ENCODE measurements around the gene C6orf136. TPM values are rescaled to one million over a fixed set of nuclear protein-coding genes. Genes with fewer than 3 reads are reported as not detected.

The C6orf136 gene
- total and polyA plus RNA-seq, 2 experiments from 2014 or later: 2.4 to 8.6 TPM

GRCh38 chr6:30617565-30618269, 29.2 kb upstream of the C6orf136 start, which contains the start of gene MRPS18B:
MRPS18B (plus strand) TSS chr6:30617840; CDS start chr6:30617866, 26 bp downstream.
- DNase-seq: peak; percentile 99
- Histone ChIP-seq H3K27ac (peak within 1 kb of the TSS; percentile 98), H3K9me2 (ENCODE audit: insufficient read depth) (no peaks in the 10 kb centered on the region), H3K4me3 (peak within 1 kb of the TSS; percentile 99), H3K9me3 (ENCODE audit: low read depth) (no peaks in the 10 kb centered on the region), H2AFZ (peak within 1 kb of the TSS; percentile 88), H3F3A (ENCODE audit: insufficient read depth) (peaks cover 41% of the 10 kb centered on the region), H3K36me3 (ENCODE audit: low read depth) (peaks cover 30% of the 10 kb centered on the region), H3K79me2 (ENCODE audit: insufficient read depth) (peaks cover 66% of the 10 kb centered on the region), H3K4me1 (ENCODE audit: insufficient read depth) (peaks cover 30% of the 10 kb centered on the region), H3K9ac (peak within 1 kb of the TSS; percentile 100), H3K4me2 (ENCODE audit: unreplicated experiment) (peak within 1 kb of the TSS; percentile 95), H4K20me1 (ENCODE audit: insufficient read depth) (no peaks in the 10 kb centered on the region), H3K27me3 (replicated peaks; ENCODE audit: insufficient read depth) (no peaks in the 10 kb centered on the region)
- in situ Hi-C loops (cut with MboI): no loop called here
- TF ChIP-seq EZH2 (IDR thresholded peaks at IDR 0.05; ENCODE audit: insufficient read depth, poor library complexity, severe bottlenecking) (no peak), EZH2phosphoT487 (IDR thresholded peaks at IDR 0.05; ENCODE audit: insufficient read depth, low read depth) (no peak)
- 1% methylated on average over 34 of the region's 34 CpGs for WGBS, 2 experiments (ENCODE audit: low coverage in 1 of 2, low lambda C conversion rate in 2 of 2, missing lambda C conversion rate in 2 of 2)

- Histone ChIP-seq H3K9me2 (ENCODE audit: insufficient read depth) (no peaks in the 10 kb centered on the region), H3K4me3 (peak overlapping the region; percentile 99), H3K4me2 (ENCODE audit: unreplicated experiment) (peak overlapping the region; percentile 91), H4K20me1 (ENCODE audit: insufficient read depth) (no peaks in the 10 kb centered on the region), H3K36me3 (ENCODE audit: low read depth) (peaks cover 36% of the 10 kb centered on the region), H3K27me3 (replicated peaks; ENCODE audit: insufficient read depth) (no peaks in the 10 kb centered on the region), H3F3A (ENCODE audit: insufficient read depth) (peaks cover 40% of the 10 kb centered on the region), H3K9ac (peak overlapping the region; percentile 100), H3K4me1 (ENCODE audit: insufficient read depth) (peaks cover 24% of the 10 kb centered on the region), H3K27ac (peak overlapping the region; percentile 98), H3K9me3 (ENCODE audit: low read depth) (no peaks in the 10 kb centered on the region), H3K79me2 (ENCODE audit: insufficient read depth) (peaks cover 70% of the 10 kb centered on the region), H2AFZ (peak overlapping the region; percentile 88)
- DNase-seq: peak; percentile 63
- TF ChIP-seq EZH2 (IDR thresholded peaks at IDR 0.05; ENCODE audit: insufficient read depth, poor library complexity, severe bottlenecking) (no peak), EZH2phosphoT487 (IDR thresholded peaks at IDR 0.05; ENCODE audit: insufficient read depth, low read depth) (no peak)
- 12 to 15% methylated on average over 8 of the region's 8 CpGs for WGBS, 2 experiments (ENCODE audit: low coverage in 1 of 2, low lambda C conversion rate in 2 of 2, missing lambda C conversion rate in 2 of 2)
- in situ Hi-C loops (cut with MboI): no loop called here
Measured at GRCh38 chr6:30618270-30618797, 28.6 kb upstream of the C6orf136 start.

- TF ChIP-seq EZH2phosphoT487 (IDR thresholded peaks at IDR 0.05; ENCODE audit: insufficient read depth, low read depth) (no peak), EZH2 (IDR thresholded peaks at IDR 0.05; ENCODE audit: insufficient read depth, poor library complexity, severe bottlenecking) (no peak)
Measured at GRCh38 chr6:30619561-30619960, 27.4 kb upstream of the C6orf136 start.

GRCh38 chr6:30625511-30625910, 21.4 kb upstream of the C6orf136 start:
- Histone ChIP-seq H3K27ac (no peak overlapping the region), H3K9me2 (ENCODE audit: insufficient read depth) (no peaks in the 10 kb centered on the region), H3K79me2 (ENCODE audit: insufficient read depth) (peaks cover 38% of the 10 kb centered on the region), H3K4me2 (ENCODE audit: unreplicated experiment) (no peak overlapping the region), H3K4me3 (no peak overlapping the region), H2AFZ (no peak overlapping the region), H3K9me3 (ENCODE audit: low read depth) (no peaks in the 10 kb centered on the region), H3K4me1 (ENCODE audit: insufficient read depth) (no peaks in the 10 kb centered on the region; the same call in 1 of the 2 replicates), H3K36me3 (ENCODE audit: low read depth) (peaks cover 23% of the 10 kb centered on the region), H4K20me1 (ENCODE audit: insufficient read depth) (no peaks in the 10 kb centered on the region), H3F3A (ENCODE audit: insufficient read depth) (peaks cover 36% of the 10 kb centered on the region), H3K27me3 (replicated peaks; ENCODE audit: insufficient read depth) (no peaks in the 10 kb centered on the region), H3K9ac (no peak overlapping the region)
- DNase-seq: no peak
- 93 to 94% methylated on average over 8 of the region's 8 CpGs for WGBS, 2 experiments (ENCODE audit: low coverage in 1 of 2, low lambda C conversion rate in 2 of 2, missing lambda C conversion rate in 2 of 2)
- no peak for TF ChIP-seq EZH2phosphoT487 (IDR thresholded peaks at IDR 0.05; ENCODE audit: insufficient read depth, low read depth)
- no peak for TF ChIP-seq EZH2 (IDR thresholded peaks at IDR 0.05; ENCODE audit: insufficient read depth, poor library complexity, severe bottlenecking)
- in situ Hi-C loops (cut with MboI): no loop called here

More at GRCh38 chr6:30619561-30619960, 27.4 kb upstream of the C6orf136 start:
- H4K20me1 ChIP-seq (ENCODE audit: insufficient read depth): no peaks in the 10 kb centered on the region
- in situ Hi-C loops (cut with MboI): no loop called here
- no peak overlapping the region for H3K4me3 ChIP-seq
- no peak overlapping the region for H3K9ac ChIP-seq
- H3K9me3 ChIP-seq (ENCODE audit: low read depth): no peaks in the 10 kb centered on the region
- peaks cover 58% of the 10 kb centered on the region for H3K79me2 ChIP-seq (ENCODE audit: insufficient read depth)
- DNase-seq: no peak
- peaks cover 12% of the 10 kb centered on the region for H3K4me1 ChIP-seq (ENCODE audit: insufficient read depth)
- peaks cover 37% of the 10 kb centered on the region for H3F3A ChIP-seq (ENCODE audit: insufficient read depth)
- no peaks in the 10 kb centered on the region for H3K9me2 ChIP-seq (ENCODE audit: insufficient read depth)
- no peak overlapping the region for H3K27ac ChIP-seq
- 98 to 99% methylated on average over 11 of the region's 11 CpGs for WGBS, 2 experiments (ENCODE audit: low coverage in 1 of 2, low lambda C conversion rate in 2 of 2, missing lambda C conversion rate in 2 of 2)
- no peak overlapping the region for H2AFZ ChIP-seq
- H3K27me3 ChIP-seq (replicated peaks; ENCODE audit: insufficient read depth): no peaks in the 10 kb centered on the region
- H3K4me2 ChIP-seq (ENCODE audit: unreplicated experiment): peak overlapping the region; percentile 91
- H3K36me3 ChIP-seq (ENCODE audit: low read depth): peaks cover 40% of the 10 kb centered on the region
